Globus pallidus (tissue), 1 donor: ENCODE results near the gene SLC19A1.

Experiments used
- DNase-seq: peaks from one replicate; pipeline ENCODE4 v3.0.0-alpha.2; 2015; ENCODE audit warnings: low spot score

The SLC19A1 gene

DNA sequence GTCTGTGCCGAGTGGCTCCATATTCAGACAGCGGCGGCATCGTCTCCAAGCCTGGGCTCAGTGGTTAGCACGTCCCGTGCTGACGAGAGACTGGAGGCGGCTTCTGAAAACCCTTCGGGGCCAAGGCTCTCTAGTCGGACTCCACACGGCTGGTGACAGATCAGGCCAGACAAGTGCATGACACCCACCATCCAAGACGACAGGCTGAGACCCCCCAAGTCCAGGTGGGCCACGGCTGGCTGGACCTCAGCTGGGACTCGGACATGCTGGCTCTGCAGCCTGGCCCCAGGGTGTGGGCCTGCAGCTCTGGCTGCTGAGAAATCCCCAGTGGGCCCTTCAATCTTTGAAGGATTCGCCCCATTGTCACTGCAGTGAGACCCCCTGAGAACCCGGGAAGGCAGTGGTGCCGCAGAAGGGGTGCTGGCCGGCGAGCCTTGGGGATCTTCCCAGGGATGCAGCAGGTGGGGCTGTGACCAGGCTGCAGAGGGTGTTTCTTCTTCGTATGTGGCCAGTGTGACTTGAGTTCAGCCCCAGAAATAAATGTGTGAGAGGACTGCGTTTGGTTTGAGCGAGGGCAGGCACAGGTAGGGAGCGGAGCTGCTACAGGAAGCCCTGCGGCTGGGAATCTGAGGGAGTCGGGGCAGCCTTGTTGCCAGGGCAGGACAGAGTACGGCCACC lies 15.9 kb upstream of the SLC19A1 start:
- no peak for DNase-seq

GRCh38 chr21:45557616-45558043 lies 15.4 kb upstream of the SLC19A1 start:
- DNase-seq = no peak

DNA sequence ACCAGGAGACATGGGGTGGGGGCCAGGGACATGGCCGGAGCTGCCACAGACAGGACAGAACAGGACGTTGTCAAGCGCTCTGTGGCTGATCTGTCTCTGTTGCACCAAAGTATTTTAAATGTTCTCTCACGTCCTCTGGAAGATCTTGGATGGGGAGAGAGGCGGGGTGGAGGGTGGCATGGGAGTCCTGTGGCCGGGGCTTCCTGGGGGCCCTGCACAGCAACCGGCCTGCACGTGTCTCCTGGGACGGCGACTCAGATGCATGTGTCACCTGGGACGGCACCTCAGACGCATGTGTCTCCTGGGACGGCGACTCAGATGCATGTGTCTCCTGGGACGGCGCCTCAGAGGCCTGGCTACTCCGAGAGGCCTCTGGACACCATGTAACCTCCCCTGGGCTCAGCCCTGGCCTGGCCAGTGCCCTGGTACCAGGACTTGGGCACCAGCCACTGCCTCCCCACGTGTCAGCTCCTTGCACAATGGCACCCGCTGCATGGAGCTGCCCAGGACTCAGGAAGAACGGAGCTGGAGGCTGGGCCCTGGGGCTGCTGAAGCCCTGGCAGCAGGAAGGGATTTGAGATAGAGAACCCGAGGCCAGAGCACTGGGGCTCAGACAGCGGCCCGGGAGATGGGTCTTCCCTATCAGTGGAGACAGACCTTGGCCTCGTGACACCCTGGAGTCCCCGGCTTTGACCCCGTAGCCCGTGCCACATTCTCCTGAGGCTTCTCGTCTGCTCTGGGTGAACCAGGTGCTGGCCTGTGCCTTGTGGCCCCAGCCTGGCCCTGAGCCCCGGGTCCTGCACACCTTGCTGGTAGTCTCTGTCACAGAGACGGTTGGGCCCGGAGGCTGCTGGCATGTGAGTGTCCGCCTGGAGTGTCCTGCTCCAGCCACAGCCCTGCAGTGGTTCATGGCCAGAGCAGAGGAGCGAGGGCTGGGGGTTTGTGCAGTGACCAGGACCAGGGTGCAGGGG lies 14.7 kb upstream of the SLC19A1 start:
- DNase-seq = no peak

GRCh38 chr21:45556302-45556644 lies 14.0 kb upstream of the SLC19A1 start:
- no peak for DNase-seq

GRCh38 chr21:45555557-45556301 lies 13.5 kb upstream of the SLC19A1 start:
- DNase-seq = no peak

- DNase-seq = no peak
Measured at GRCh38 chr21:45555251-45555556, 13.0 kb upstream of the SLC19A1 start.

GRCh38 chr21:45554477-45555175 lies 12.4 kb upstream of the SLC19A1 start:
- peak; percentile 60 for DNase-seq

DNA sequence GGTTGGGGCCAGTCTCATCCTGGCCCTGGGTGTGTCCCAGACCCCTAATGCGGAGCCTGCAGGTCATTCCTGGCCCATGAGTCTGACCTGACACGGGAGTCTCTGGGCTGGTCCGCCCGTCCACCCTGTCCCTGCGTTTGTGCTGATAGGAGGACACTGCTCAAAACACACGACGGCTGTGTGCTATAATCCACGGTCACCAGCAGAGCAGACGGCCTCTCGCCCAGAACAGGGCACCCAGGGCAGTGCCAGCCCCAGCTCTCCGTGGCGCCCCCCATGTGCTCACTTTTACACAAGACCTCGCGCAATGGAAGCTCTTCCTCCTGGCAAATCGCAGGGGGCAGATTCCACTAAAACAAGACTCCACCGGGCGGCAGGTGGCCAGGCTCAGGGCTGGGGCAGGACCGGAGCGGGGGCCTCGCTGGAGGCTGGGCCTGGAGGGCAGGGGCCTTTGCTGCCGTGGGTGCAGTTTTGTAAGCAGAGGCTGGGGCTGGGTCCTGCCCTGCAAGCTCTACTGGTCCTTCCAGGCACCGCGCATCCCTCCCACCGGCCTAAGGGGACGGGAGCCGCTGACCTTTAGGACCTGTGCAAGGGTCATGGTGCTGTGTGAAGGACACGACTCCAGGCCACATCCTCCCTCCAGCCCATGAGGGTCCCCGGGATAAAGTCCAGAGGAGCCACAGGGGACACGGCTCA lies 10.6 kb upstream of the SLC19A1 start:
- no peak for DNase-seq

DNA sequence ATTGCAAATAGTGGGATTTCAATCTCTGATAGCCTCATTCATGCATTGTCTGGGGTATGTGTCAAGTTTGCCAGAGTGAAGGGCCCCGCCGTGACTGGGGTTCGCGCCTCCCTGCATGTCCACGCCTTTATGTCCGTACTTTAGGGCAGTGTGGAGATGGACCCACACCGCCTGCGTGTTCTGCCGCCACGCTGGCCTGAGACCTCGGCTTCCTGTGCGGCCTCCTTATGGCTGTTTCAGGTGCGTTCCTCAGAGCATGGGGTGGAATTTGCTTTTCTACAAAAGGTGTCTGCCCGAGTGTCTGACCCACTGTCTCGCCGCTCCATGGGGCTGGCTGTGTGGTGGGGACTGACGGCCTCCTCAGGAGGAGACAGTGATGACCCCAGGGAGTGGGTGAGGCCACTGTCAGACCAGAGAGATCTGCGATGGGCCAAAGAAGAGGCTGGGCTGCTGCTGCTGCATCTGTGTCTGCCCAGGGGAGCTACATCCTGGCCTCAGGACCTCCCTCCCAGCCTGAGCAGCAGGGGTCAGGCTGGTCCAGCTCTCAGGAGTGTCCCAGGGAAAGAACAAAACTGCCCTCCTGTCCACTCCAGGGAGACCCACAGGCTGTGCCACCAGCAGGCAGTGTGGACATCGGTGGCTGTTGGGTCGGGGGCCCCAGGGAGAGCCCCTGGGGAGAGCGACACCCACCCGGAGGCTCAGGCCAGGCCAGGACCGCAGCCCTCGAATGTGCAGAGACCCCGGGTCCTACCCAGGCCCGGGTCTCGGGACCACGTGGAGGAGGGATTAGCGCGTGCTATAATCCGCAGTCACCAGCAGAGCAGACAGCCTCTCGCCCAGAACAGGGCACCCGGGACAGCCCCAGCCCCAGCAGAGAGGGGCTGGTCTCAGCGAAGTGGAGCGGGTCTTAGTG lies 9.8 kb upstream of the SLC19A1 start:
- no peak for DNase-seq

GRCh38 chr21:45551316-45551715 lies 9.1 kb upstream of the SLC19A1 start:
- no peak for DNase-seq

DNA sequence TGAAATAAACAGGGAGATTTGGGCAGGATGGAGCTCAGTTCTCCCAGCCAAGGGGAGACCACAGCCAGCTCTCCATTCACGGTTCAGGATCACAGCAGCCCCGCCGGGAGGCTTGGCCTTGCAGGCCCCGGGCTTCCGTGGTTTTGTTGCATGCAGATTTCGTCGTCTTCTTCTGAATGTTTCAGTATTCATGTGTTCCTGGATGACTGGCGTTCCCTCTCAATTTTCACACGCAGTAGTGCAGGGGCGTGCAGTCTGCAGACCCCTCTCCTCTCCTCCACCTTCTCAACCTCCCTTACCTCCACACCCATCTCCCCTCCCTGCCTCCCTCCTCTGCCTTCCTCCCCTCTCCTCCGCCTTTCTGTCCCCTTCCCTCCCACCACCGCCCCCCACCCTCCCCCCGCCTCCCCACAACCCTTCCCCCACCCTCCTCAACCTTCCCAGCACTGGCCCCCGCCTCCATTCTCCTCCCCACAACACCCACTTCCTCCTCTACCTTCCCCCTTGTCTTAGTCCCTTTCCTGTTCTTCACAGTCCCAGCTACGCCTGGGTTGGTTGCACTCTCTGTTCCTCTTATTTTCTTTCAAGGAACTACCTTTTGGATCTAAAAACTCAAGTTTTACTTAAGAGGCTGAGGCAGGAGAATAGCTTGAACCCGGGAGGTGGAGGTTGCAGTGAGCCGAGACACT lies 8.4 kb upstream of the SLC19A1 start:
- DNase-seq = peak; percentile 57

GRCh38 chr21:45549626-45550463 lies 7.6 kb upstream of the SLC19A1 start:
- DNase-seq = no peak

- no peak for DNase-seq
Measured at GRCh38 chr21:45548711-45549491, 6.7 kb upstream of the SLC19A1 start.

GRCh38 chr21:45547545-45547900 lies 5.3 kb upstream of the SLC19A1 start:
- no peak for DNase-seq

GRCh38 chr21:45546636-45547544 lies 4.7 kb upstream of the SLC19A1 start:
- DNase-seq = no peak

DNA sequence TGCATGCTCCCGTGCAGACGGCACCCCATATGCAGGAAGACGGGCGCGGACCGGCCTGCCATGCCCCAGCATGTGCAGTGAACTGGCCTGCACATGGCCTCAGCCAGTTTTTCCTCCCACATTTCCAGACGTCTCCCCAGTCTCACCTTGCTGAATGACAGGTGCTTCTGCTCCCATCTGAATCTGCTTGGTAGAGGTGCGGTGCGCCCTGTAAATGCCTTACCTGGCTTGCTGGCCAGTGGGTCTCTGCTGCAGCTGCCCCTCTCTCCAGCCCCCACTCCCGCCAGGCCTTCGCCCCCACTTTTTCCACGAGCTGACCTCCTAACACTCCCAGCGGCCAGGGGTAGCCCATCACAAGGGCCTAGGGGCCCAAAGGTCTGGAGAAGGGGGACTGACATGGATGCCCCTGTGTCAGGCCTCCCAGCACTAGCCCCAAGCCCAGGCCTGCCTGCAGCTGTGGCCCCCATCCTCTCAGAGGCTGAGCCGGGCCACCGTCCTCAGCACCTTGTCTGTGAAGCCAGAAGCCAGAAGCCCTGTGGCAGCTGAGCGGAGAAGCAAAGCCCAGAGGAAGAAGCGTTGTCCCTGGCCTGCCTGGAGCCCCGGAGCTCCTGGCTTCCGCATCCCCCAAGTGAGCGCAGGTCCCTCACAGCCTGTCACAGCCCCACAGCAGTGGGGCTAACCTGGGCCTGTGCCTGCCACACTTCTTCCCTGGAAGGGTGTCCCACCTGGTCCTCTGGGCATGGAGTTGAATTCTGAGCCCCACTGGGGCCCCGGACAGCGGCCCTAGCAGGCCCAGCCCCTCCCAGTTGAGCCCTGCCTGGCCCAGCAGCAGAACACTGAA lies 3.7 kb upstream of the SLC19A1 start:
- no peak for DNase-seq
